ENCODE data around the gene NLGN4X. TPM values are rescaled to one million over a fixed set of nuclear protein-coding genes. Genes with fewer than 3 reads are reported as not detected.

The NLGN4X gene
- total RNA-seq, 2 experiments from 2014 or later = not detected

- Mint-ChIP-seq H3K4me1 (ENCODE audit: low read depth) (no peaks in the 10 kb centered on the region), H3K4me3 (no peak overlapping the region), H3K9me3 (no peaks in the 10 kb centered on the region), H3K27ac (no peak overlapping the region), H3K27me3 (no peaks in the 10 kb centered on the region), H3K36me3 (ENCODE audit: low read depth) (no peaks in the 10 kb centered on the region)
- no peak for ATAC-seq
- ChIA-PET CTCF (no interaction called here), POLR2A (no interaction called here)
- no peak for TF ChIP-seq CTCF (IDR thresholded peaks at IDR 0.05)
- intact Hi-C loops (cut with micrococcal nuclease) = no loop called here
- DNase-seq = no peak
Observed at GRCh38 chrX:6187256-6187655, 41.4 kb downstream of the NLGN4X start.

GRCh38 chrX:6184900-6185515, 43.7 kb downstream of the NLGN4X start:
- intact Hi-C loops (cut with micrococcal nuclease) = no loop called here
- Mint-ChIP-seq H3K9me3 (no peaks in the 10 kb centered on the region), H3K27ac (no peak overlapping the region), H3K4me1 (ENCODE audit: low read depth) (no peaks in the 10 kb centered on the region), H3K4me3 (no peak overlapping the region), H3K27me3 (no peaks in the 10 kb centered on the region), H3K36me3 (ENCODE audit: low read depth) (no peaks in the 10 kb centered on the region)
- ChIA-PET CTCF (no interaction called here), POLR2A (no interaction called here)
- DNase-seq (no peak), ATAC-seq (no peak)
- no peak for TF ChIP-seq CTCF (IDR thresholded peaks at IDR 0.05)

GRCh38 chrX:6175914-6176313, 52.8 kb downstream of the NLGN4X start:
- DNase-seq = no peak
- ChIA-PET CTCF (no interaction called here), POLR2A (no interaction called here)
- Mint-ChIP-seq H3K36me3 (ENCODE audit: low read depth) (no peaks in the 10 kb centered on the region), H3K4me1 (ENCODE audit: low read depth) (no peaks in the 10 kb centered on the region), H3K9me3 (no peaks in the 10 kb centered on the region), H3K4me3 (no peak overlapping the region), H3K27me3 (no peaks in the 10 kb centered on the region), H3K27ac (no peak overlapping the region)
- TF ChIP-seq CTCF (IDR thresholded peaks at IDR 0.05) = no peak
- no peak for ATAC-seq
- intact Hi-C loops (cut with micrococcal nuclease) = no loop called here

GRCh38 chrX:6170424-6170823, 58.2 kb downstream of the NLGN4X start:
- ATAC-seq = no peak
- H3K4me3 Mint-ChIP-seq = no peak overlapping the region
- DNase-seq = no peak
- no peaks in the 10 kb centered on the region for H3K4me1 Mint-ChIP-seq (ENCODE audit: low read depth)
- ChIA-PET POLR2A (no interaction called here), CTCF (no interaction called here)
- no peak overlapping the region for H3K27ac Mint-ChIP-seq
- H3K9me3 Mint-ChIP-seq = no peaks in the 10 kb centered on the region
- H3K27me3 Mint-ChIP-seq = no peaks in the 10 kb centered on the region
- TF ChIP-seq CTCF (IDR thresholded peaks at IDR 0.05) = no peak
- H3K36me3 Mint-ChIP-seq (ENCODE audit: low read depth) = no peaks in the 10 kb centered on the region
- intact Hi-C loops (cut with micrococcal nuclease) = no loop called here

- DNase-seq = no peak
- ChIA-PET POLR2A (no interaction called here), CTCF (no interaction called here)
- Mint-ChIP-seq H3K9me3 (no peaks in the 10 kb centered on the region), H3K36me3 (ENCODE audit: low read depth) (no peaks in the 10 kb centered on the region), H3K4me3 (no peak overlapping the region), H3K27me3 (no peaks in the 10 kb centered on the region), H3K4me1 (ENCODE audit: low read depth) (no peaks in the 10 kb centered on the region), H3K27ac (no peak overlapping the region)
- no peak for TF ChIP-seq CTCF (IDR thresholded peaks at IDR 0.05)
- ATAC-seq = no peak
- intact Hi-C loops (cut with micrococcal nuclease) = no loop called here
Observed at GRCh38 chrX:6169407-6169806, 59.3 kb downstream of the NLGN4X start.

Measured in activated CD8-positive, alpha-beta T cell treated with anti-CD3 and anti-CD28 coated beads for 36 hours (primary cell).